ENCODE results near the gene SCIMP. TPM values are rescaled to one million over a fixed set of nuclear protein-coding genes. Genes with fewer than 3 reads are reported as not detected.

The SCIMP gene
- under 0.01 TPM in 1 of 2 replicates, not detected in the other for total RNA-seq

DNA sequence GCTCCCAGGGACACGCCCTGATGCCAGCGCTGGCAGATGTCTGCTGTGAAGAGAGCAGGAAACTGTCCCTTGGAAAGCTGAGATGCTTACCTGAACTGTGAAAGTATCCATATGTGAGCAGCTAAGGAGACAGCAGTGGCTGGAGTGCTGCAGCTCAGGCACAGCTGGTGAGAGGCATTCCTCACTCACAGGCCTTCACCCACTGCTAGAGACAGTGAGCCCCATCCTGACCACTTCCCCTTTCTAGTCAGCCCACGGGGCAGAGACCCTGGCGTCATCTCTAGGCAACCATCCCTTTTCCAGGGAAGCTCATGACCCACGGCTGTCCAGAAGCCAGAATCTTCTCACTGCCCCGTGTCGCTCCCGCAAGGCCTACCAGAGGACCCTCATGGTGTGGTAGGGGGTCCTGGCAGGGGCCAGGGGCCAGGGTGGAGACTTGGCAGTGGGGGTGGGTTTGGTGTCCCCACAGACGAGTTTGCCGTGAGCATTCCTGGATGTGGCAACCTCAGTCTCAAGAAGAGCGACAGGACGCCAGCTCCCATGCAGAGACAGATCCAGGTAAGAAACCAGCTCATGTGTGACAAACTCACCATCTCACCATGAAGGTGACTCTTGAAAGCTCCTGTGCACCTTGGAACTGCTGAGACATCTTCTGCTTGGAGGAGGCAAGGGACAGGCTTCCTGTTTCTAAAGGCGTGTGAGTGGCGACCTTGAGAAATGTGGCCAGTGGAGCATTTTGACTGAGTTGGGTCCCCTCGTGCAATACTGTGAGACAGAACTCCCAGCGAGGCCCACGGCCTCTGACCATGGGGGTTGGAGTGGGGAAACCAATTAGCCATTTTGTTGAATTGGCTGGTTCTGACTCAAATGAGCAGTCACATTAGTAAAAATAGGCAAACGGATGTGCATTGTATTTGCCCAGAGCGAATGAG is at the start of gene SCIMP:
SCIMP (minus strand) TSS at position 216 of the 932 bp plus-strand sequence; CDS start at position 111, 105 bp downstream.

DNA sequence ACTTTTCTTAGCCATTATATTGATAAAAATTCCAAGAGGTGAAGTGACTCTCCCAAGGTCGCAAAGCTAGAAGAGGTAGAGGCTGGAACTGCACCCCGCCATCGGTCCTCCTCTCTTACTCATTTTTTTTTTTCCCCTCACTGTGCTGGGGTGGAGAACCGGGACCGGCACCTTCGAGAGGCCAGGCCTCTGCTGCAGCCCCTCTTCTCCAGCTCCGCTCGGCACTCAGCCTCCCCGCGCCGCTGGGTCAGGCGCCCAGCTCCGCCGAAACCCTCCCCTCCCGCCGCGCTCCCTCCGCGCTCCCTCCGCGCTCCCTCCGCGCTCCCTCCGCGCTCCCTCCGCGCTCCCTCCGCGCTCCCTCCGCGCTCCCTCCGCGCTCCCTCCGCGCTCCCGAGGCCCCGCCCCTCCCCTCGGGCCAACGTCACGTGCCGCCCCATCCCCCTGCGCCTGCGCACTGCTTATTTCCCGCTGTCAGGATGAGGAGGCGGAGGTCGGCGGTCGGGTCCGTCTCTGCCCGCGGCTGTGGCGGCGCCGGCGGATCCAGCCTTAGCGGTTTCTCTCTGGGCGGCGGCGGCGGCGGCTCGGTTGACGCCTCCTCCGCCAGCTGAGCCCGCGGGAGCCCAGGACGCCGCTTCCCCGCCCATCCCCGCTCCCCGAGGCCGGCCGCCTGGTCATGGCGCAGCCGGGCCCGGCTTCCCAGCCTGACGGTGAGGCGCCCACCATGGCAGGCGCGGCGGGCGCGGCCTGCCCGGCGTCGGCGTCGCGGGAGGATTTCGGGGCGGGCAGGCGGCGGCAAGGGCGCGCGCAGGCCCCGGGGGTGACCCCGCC is 47.4 kb upstream of the SCIMP start, which contains the start of gene RABEP1:
RABEP1 (plus strand) TSS at position 471 of the 828 bp plus-strand sequence; CDS start at position 674, 203 bp downstream.

GRCh38 chr17:5191541-5192417 is 42.9 kb downstream of the SCIMP start, which contains the start of gene ZNF594:
ZNF594 (minus strand) TSS chr17:5191868; CDS start chr17:5184256, 7,612 bp downstream.

Other genes with a start within 250 kb of the SCIMP start
- 4.5 and 5.3 TPM in 2 replicates for gene CAMTA2, start 247.2 kb downstream of the SCIMP start, total RNA-seq
- gene INCA1, start 237.3 kb downstream of the SCIMP start, total RNA-seq: 0.21 TPM in 1 of 2 replicates, not detected in the other
- gene KIF1C, start 236.9 kb downstream of the SCIMP start, total RNA-seq: 103 and 111 TPM in 2 replicates
- 0.48 and 1.7 TPM in 2 replicates for gene SLC52A1, start 199.4 kb downstream of the SCIMP start, total RNA-seq
- 0.43 and 0.48 TPM in 2 replicates for gene ZFP3, start 156.4 kb downstream of the SCIMP start, total RNA-seq
- gene ZNF232, start 123.0 kb downstream of the SCIMP start, total RNA-seq: 5.3 and 5.5 TPM in 2 replicates
- not detected in 2 replicates for gene USP6, start 118.8 kb downstream of the SCIMP start, total RNA-seq
- 2.3 and 4.6 TPM in 2 replicates for gene ZNF594, start 43.0 kb downstream of the SCIMP start, total RNA-seq
- 28.4 and 37.5 TPM in 2 replicates for gene RABEP1, start 47.4 kb upstream of the SCIMP start, total RNA-seq
- 85.1 and 104 TPM in 2 replicates for gene NUP88, start 184.8 kb upstream of the SCIMP start, total RNA-seq
- 47.1 and 49.2 TPM in 2 replicates for gene RPAIN, start 185.3 kb upstream of the SCIMP start, total RNA-seq
- 324 and 401 TPM in 2 replicates for gene C1QBP, start 204.3 kb upstream of the SCIMP start, total RNA-seq
- gene DHX33, start 234.1 kb upstream of the SCIMP start, total RNA-seq: 12.0 and 13.6 TPM in 2 replicates

Measured in tracheal epithelial cell (primary cell).